NCI-H146 treated with DMSO at 0.1 percent for 48 hours (cell line): ENCODE data around the gene TAGLN3.

Source experiments
- DNase-seq: peaks from one replicate; lab custom pipeline; 2025; ENCODE audit not compliant: unreplicated experiment; lab: John Stamatoyannopoulos, UW

TAGLN3 gene

DNA sequence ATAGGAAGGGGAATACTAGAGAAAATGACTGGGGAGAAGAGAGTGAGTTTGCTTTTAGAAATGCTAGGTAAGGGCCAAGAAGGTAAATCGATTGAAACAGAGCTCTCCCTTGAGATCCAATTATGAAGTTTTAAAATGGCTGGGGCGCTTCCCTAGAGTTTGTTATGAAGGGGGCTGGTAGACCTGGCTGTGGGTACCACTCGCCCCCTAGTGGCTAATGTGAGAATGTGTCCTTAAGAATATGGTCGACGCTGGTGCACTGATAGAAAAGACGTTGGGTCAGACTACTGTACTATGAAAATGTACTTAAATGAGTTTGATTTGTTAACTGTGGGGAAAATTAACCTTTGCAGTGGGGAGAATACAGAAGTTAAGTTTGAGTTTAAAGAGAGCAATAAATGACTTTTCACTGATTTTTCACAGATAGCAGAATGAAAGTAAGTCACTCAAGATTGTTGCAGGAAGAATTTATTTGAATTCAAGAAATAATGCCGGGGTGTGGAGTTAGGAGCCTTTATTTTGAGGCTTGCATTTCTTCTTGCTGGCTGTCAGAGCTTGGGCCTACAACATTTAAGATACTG is 45.0 kb downstream of the TAGLN3 start:
- DNase-seq = peak; percentile 97

DNA sequence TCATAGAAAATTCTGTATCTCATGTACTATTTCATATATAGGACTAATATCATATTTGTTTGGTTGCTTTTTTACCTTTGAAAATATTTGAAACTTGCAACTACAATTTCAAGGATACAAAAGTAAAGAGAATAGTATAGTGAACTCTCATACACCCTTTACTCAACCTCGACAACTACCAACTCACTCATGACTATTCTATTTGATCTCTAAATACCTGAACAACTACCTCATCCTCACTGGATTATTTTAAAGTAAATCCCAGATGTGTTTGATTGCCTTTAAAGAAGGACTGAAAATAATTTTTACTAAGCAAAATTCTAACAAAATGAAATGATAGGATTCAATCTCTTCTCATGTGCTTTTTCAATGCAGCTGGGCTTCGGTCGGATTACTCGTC is 47.9 kb downstream of the TAGLN3 start:
- no peak for DNase-seq

DNA sequence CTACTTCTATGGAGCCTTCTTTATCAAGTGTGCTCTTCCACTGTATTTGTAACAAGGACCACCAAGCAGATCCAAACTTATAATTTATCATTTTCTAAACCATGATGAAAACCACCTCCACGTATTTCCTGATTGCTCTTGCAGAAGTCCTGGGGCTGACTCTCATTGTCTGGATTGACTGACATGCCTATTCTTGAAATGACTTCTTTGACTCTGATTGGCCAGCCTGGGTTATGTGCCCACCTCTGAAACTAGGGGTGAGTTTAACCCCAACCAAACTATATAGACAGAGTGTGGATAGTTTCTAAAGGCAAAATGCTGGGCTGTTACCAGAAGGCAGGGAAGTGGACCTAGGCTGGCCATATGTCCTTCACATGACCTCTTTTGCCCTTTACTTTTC is 48.5 kb downstream of the TAGLN3 start:
- no peak for DNase-seq

DNA sequence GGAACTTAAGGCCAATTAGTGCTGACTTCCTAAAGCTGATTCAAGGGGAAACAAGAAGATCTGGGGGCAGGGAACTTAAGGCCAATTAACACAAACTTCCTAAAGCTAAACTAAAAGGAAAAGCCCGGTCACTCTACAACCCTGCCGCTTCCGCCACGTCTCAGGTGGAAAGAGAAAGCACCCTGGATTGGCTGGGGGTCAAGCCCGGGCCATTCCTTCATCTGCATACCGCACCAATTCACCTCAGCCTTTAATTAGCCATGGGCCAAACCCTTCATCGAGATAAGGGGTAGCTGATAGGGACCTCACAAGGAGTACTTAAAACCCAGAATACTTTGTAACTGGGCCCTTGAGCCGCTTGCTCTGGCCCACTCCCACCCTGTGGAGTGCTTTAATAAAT is 50.2 kb downstream of the TAGLN3 start:
- no peak for DNase-seq

DNA sequence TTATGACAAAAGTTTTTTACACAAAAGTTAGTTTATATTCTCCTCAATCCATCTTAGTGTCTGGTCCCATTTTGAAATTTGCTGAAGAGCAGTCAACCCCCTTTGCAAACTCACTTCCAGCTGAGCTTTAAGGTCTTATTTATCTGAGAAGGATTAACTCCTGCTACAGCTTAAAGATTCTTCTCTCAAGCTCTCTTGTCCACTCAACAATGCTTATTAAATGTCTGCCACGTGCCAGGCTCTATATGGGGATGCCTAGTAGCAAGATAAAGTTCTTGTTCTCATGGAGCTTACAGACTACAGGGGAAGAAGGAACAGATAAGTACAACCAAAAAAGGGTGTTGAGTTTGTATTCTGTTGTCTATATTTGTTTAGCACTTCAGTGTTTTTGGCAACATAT is 54.5 kb downstream of the TAGLN3 start:
- DNase-seq = no peak

DNA sequence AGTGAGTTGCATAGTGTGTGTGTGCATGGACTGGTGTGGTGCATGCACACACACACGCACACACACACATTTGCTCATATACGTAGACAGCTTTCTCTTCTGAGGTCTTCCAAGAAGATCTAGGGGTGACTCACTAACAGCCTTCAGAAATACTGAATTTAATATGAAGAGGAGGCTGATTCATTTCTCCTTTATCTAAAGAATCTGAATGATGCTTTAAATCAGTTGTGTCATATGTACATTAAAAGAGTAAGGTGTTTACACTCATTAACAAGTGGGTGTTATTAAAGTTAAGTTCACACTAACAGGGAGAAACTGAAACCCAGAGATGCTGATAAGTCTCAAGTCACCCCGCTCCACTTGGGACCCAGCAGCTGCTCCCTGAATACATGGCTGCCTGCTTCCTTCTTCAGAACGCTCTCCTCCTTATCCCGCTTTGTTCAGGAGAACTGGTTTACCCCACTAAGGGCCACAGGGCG is 57.8 kb downstream of the TAGLN3 start:
- no peak for DNase-seq

DNA sequence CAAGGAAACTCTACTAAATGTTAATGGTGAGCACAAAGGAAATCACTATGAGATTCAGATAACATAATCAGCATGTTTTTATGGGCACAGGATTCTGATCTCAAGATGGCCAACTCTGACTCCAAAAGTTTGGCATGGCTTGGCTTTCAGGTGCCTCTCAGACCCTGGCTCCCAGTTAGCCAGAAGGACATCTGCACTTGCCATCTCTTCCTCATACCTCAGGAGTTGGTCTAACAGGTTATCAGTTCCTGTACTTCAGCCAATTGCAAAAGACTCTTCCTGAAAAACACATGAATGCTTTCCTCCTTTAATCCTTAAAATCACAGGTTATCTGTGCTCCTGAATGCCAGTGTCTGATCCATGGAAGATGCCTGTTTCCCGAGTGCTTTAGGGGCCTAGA is 60.8 kb downstream of the TAGLN3 start:
- DNase-seq = no peak

DNA sequence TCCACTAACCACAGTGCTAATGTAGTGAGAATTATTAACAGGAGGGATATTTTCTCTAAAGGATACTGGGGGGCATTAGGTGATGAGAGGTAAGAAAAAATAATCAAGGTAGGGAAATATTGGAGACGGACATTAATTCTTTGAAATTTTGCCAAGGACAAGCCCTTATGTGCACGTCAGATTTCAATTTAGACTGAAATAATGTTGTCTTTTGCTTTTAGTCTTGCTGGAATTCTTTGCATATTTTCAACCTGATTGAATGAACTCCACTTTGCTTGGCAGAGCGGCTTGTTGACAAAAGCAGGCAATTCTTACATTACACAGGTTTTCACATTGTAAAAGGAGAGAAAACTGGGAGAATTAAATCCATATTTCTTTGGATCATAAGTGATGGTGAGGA is 62.4 kb downstream of the TAGLN3 start:
- no peak for DNase-seq
